Fibroblast of mammary gland (primary cell): ENCODE results near the gene DUSP7.

ENCODE experiments used
- DNase-seq: peaks from one replicate; pipeline ENCODE4 v3.0.0-alpha.2; 2010; ENCODE audit warnings: low read depth
- H3K4me3 ChIP-seq: 2 replicates; pipeline ENCODE4 v1.5.1; 2011; ENCODE audit warnings: low read depth, mild to moderate bottlenecking, low read length, moderate library complexity; ENCODE audit not compliant: control insufficient read depth
- TF ChIP-seq, protein P1 (sequence below): conservative IDR thresholded peaks from 2 replicates; pipeline ENCODE4 v1.5.1; 2011; ENCODE audit warnings: low read depth, low read length, inconsistent platforms; ENCODE audit not compliant: control insufficient read depth, insufficient read depth

DUSP7 gene

DNA sequence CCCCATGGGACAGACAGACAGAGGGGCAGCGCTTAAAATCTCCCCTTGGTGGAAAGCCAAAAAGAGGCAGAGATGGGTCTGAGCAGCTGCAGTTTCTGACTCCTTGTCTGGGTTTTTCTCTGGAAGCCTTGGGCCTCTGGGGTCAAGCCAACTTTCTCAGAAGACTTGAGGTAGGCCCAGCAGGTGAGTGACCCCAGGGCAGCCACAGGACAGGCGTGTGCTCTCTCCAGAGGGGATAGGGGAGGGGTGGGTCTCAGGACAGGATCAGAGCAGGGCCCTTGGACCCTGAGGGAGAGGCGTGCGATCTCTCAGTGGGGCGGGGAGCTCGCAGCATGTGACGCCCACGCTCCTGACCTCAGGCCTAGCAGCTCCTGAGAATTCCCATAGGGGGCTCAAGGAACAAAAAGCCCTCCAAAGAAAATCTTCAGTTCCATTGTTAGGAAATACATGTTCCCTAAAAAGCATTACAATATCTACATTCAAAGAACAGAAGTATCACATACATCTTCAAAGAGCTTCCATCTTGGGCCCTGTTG lies 34.6 kb upstream of the DUSP7 start:
- no peak overlapping the region for H3K4me3 ChIP-seq
- TF ChIP-seq, protein P1, sequence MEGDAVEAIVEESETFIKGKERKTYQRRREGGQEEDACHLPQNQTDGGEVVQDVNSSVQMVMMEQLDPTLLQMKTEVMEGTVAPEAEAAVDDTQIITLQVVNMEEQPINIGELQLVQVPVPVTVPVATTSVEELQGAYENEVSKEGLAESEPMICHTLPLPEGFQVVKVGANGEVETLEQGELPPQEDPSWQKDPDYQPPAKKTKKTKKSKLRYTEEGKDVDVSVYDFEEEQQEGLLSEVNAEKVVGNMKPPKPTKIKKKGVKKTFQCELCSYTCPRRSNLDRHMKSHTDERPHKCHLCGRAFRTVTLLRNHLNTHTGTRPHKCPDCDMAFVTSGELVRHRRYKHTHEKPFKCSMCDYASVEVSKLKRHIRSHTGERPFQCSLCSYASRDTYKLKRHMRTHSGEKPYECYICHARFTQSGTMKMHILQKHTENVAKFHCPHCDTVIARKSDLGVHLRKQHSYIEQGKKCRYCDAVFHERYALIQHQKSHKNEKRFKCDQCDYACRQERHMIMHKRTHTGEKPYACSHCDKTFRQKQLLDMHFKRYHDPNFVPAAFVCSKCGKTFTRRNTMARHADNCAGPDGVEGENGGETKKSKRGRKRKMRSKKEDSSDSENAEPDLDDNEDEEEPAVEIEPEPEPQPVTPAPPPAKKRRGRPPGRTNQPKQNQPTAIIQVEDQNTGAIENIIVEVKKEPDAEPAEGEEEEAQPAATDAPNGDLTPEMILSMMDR: no peak
- DNase-seq: peak; percentile 53

DNA sequence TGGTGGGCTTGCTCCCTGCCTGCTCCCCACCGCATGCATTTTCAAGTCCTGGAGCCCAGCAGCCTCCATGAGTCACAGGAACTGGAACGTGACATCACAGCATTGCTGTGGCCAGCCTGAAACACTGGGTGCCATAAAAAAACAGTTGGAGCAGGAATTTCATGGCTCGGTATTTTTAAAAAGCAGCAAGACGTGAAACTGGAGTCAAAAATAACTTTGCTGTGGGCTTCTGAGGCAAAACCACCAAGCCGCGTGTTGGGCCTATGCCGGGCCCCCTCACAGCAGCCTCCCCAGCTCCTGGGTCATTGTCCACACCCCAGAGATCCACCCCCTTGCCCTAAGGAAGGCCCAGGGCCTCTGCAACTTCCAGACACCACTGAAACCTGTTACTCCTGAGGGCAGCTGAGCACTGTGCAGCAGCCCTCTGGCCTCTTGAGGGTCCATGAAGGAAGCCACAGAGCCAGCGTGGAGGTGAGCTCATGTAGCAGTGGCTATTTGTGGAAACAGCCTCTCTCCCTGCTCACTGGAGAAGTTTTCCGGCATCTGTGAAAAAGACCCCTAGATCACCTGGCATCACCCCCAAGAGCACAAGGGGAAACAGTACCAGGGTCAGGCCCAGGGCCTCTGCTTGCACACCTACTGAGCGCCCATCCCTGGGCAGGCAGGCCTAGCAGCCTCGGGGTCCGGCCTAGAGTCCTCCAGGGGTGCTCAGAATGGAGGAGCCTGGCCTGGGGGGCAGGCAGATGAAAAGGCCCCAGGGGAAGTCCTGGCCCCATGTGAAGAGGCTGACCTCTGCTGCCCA lies 34.0 kb upstream of the DUSP7 start:
- peak; percentile 87 for DNase-seq
- TF ChIP-seq, protein P1: no peak
- no peak overlapping the region for H3K4me3 ChIP-seq

DNA sequence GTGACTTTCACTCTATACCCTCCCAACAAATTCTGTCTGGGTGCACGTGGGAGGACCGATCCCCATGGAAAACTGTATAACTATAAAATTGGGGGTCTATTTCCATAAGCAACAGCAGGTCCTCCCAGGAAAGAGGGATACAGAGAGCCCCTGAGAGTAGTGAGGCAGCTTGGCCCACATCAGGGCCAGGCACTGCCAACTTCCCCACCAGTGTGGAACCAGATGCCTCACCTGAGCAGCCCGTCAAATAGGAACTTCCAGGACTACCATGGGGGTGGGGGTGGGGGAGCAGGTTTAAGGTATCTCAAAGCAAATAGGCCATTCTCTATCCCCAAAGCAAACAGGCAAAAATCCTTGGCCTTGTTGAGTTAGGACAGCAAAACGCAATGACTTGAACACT lies 33.3 kb upstream of the DUSP7 start:
- DNase-seq: no peak
- no peak overlapping the region for H3K4me3 ChIP-seq
- TF ChIP-seq, protein P1: no peak

DNA sequence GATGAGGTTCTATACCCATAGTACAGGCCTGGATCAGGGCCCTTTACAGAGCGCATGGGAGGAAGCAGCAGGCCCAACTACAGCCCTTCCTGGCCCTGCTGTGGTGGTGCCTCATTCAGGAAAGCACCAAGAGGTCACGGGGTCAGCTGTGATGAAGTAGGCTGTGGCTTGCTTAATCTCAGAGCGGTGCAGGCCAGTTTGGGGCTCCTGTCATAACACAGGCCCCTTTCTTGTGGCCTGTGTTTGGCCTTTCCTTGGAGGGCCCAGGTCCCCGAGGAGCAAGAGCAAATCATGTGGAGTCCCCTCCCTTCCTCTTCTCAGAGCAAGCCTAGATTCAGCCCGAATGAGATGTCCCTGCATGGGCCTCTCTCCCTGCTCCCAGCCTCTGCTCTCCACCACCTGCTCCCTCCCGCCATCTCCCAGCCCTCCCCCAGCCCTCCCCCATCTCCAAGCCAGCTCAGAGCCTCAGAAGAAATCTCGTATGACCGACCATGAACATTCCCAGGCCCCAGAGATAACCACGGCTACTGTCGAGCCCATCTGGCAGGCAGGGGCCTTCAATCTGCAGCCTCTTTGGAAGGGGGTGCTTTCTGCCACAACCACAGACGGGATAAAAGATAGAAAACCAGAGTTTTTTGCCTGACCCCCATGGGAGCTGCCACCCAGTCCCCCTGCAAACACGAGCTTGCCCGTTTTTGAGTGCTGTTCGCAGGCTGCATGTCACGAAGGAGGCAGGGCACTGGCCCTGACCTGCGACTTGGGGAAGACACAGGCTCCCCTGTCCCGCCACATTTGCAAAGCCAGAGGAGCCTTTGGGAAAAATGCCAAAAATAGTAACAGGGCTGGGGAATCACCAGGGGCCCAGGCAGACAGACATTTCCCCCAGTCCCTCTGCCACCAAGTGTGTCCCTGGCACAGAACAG lies 32.3 kb upstream of the DUSP7 start:
- no peak overlapping the region for H3K4me3 ChIP-seq
- TF ChIP-seq, protein P1: no peak
- DNase-seq: peak; percentile 88

DNA sequence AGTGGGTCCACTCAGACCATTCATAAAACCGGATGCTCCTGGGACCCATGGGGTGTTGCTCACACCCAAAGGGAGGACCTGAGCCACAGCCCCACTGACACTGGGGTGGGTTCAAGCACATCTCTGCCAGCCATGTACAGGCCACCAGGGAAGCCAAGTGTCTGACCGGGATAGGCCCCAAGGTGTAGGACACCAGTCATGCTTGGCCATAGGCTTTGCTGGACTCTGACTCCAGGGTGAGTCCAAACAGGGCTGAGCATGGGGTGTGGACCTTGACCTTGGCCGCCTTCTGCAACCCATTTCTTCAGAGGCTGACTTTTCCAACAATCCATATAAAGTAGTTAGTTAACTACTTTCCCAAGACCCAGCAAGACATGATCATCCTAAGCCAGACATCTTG lies 31.4 kb upstream of the DUSP7 start:
- TF ChIP-seq, protein P1: no peak
- H3K4me3 ChIP-seq: no peak overlapping the region
- no peak for DNase-seq

DNA sequence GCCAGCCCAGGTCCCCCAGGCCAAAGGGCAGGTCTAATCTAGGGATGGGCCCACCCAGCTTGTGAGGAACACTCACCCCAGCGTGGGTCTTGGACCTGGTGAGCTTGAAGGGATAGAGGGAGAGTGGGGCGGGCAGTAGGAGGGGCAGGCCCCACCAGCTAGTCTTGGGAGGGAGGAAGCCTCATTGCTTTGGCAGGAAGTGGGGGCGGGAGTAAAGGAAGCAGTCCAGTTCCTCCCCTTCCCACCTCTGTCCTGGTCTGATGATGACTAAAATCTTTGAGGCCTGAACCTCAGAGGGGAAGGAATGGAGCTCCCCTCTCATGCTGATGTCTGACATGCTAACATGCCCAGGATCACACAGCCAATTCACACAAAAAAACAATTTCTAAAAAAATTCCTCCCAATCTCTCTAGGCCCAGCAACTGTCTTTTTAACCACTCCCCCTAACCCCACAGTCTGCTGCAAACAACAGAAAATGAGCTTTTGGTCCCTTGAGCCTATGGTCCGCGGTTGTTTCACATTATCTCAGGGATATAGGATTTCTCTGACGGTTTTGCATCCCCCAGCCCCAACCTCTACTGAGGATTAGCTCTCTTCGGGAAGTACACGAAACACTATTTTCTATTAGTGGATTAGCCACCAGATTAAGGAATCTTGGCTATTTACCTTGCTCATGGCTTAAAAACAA lies 30.7 kb upstream of the DUSP7 start:
- peak; percentile 52 for DNase-seq
- no peak overlapping the region for H3K4me3 ChIP-seq
- TF ChIP-seq, protein P1: no peak
